Osteoblast (primary cell): ENCODE results near the gene PARVA. TPM values are rescaled to one million over a fixed set of nuclear protein-coding genes. Genes with fewer than 3 reads are reported as not detected.
"Not testable (repeated sequence)": the region's sequence is repeated elsewhere in the genome, so short reads cannot be mapped to it uniquely, and the experiment has no call there.

Experiments used
- DNase-seq: peaks from one replicate; pipeline ENCODE4 v3.0.0; 2011; ENCODE audit warnings: low spot score, mixed read lengths; ENCODE audit not compliant: insufficient read length; ENCODE audit errors: missing footprints
- H2AFZ ChIP-seq: 2 replicates; pipeline ENCODE4 v1.6.0; 2011; ENCODE audit warnings: mild to moderate bottlenecking, low read length
- H3K27ac ChIP-seq: 2 replicates; pipeline ENCODE4 v1.5.1; 2011; ENCODE audit warnings: mild to moderate bottlenecking, low read depth, low read length, moderate library complexity
- H3K27me3 ChIP-seq: 2 replicates; pipeline ENCODE4 v1.6.0; 2012; ENCODE audit warnings: mild to moderate bottlenecking, control low read depth, inconsistent platforms, low read length, moderate library complexity; ENCODE audit not compliant: insufficient read depth
- H3K36me3 ChIP-seq: 2 replicates; pipeline ENCODE4 v1.5.1; 2011; ENCODE audit warnings: mild to moderate bottlenecking, low read length, control low read depth, moderate library complexity; ENCODE audit not compliant: insufficient read depth
- H3K4me1 ChIP-seq: 2 replicates; pipeline ENCODE4 v1.5.1; 2011; ENCODE audit warnings: mild to moderate bottlenecking, low read length, control low read depth, moderate library complexity; ENCODE audit not compliant: insufficient read depth
- H3K4me2 ChIP-seq: 2 replicates; pipeline ENCODE4 v1.6.0; 2011; ENCODE audit warnings: mild to moderate bottlenecking, low read length; ENCODE audit not compliant: insufficient read depth
- H3K4me3 ChIP-seq: fragments of 200-600 bp; sonication (generic); 3 replicates; pipeline ENCODE4 v1.5.1; 2012; ENCODE audit warnings: mild to moderate bottlenecking, low read length, inconsistent platforms; ENCODE audit not compliant: insufficient read depth
- H3K79me2 ChIP-seq: 2 replicates; pipeline ENCODE4 v1.6.0; 2012; ENCODE audit warnings: mild to moderate bottlenecking, low read length, control low read depth, inconsistent platforms; ENCODE audit not compliant: insufficient read depth
- H3K9me3 ChIP-seq: 2 replicates; pipeline ENCODE4 v1.5.1; 2011; ENCODE audit warnings: low read depth, low read length, control low read depth
- H4K20me1 ChIP-seq: 2 replicates; pipeline ENCODE4 v1.6.0; 2012; ENCODE audit warnings: mild to moderate bottlenecking, low read length, control low read depth; ENCODE audit not compliant: insufficient read depth
- total RNA-seq: library from RNA; depleted of rRNA; stranded (reverse); fragments of >200 nt; gene quantifications from 2 replicates; pipeline ENCODE4 v1.2.3, GENCODE V29; 2012
- TF ChIP-seq, protein P1 (sequence below): IDR thresholded peaks from 2 replicates; pipeline ENCODE4 v1.5.1; 2011; ENCODE audit warnings: mild to moderate bottlenecking, low read depth, low read length, moderate library complexity; ENCODE audit errors: extremely low read depth

PARVA gene
- total RNA-seq, 1 donor, result 74.9 TPM

- H3K9me3 ChIP-seq, result no peaks in the 10 kb centered on the region
- TF ChIP-seq, protein P1, sequence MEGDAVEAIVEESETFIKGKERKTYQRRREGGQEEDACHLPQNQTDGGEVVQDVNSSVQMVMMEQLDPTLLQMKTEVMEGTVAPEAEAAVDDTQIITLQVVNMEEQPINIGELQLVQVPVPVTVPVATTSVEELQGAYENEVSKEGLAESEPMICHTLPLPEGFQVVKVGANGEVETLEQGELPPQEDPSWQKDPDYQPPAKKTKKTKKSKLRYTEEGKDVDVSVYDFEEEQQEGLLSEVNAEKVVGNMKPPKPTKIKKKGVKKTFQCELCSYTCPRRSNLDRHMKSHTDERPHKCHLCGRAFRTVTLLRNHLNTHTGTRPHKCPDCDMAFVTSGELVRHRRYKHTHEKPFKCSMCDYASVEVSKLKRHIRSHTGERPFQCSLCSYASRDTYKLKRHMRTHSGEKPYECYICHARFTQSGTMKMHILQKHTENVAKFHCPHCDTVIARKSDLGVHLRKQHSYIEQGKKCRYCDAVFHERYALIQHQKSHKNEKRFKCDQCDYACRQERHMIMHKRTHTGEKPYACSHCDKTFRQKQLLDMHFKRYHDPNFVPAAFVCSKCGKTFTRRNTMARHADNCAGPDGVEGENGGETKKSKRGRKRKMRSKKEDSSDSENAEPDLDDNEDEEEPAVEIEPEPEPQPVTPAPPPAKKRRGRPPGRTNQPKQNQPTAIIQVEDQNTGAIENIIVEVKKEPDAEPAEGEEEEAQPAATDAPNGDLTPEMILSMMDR, result no peak
- DNase-seq, result no peak
- H2AFZ ChIP-seq, result no peak overlapping the region
- no peaks in the 10 kb centered on the region for H3K79me2 ChIP-seq
- H4K20me1 ChIP-seq, result no peaks in the 10 kb centered on the region
- H3K4me3 ChIP-seq, result no peak overlapping the region
- H3K27me3 ChIP-seq, result no peaks in the 10 kb centered on the region
- H3K4me1 ChIP-seq, result peaks cover 7% of the 10 kb centered on the region
- no peak overlapping the region for H3K4me2 ChIP-seq
- no peaks in the 10 kb centered on the region for H3K36me3 ChIP-seq
- no peak overlapping the region for H3K27ac ChIP-seq
Observed at GRCh38 chr11:12354750-12355545, 22.4 kb upstream of the PARVA start.

DNA sequence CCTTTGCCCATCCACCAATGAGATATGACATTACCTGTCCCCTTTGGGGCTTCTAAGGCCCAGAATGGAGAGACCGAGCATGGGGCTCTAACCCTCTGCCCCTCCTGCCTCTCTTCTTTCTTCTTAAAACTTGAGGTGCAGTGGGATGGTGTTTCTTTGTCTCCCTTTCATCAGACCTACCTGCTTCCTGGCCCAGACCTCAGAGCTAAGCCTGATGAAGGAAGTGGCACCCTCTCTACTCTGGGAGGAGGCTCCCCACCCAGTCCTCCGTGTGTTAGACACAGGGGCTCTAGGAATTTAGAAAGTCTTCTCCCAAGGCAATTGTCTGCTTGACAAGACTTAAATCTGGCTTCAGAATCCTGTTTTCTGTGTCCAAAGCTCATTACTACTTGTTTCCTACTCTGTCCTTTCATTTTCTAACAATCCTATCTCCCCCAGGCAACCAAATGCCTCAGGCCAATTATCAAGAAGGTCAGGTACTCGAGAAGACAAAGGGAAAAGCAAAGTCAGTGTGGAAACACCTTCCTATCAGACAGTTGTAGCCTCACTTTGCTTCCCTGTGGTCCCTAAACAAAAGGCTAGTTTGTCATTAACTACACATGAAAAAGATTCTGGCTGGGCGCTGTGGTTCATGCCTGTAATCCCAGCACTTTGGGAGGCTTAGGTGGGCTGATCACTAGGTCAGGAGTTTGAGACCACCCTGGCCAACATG lies 20.3 kb upstream of the PARVA start:
- no peak overlapping the region for H2AFZ ChIP-seq
- no peak overlapping the region for H3K4me2 ChIP-seq
- H3K36me3 ChIP-seq, result no peaks in the 10 kb centered on the region
- no peak overlapping the region for H3K27ac ChIP-seq
- peaks cover 12% of the 10 kb centered on the region for H3K4me1 ChIP-seq
- TF ChIP-seq, protein P1, result no peak
- no peaks in the 10 kb centered on the region for H3K27me3 ChIP-seq
- no peaks in the 10 kb centered on the region for H4K20me1 ChIP-seq
- DNase-seq, result no peak
- H3K4me3 ChIP-seq, result no peak overlapping the region
- H3K9me3 ChIP-seq, result no peaks in the 10 kb centered on the region
- H3K79me2 ChIP-seq, result no peaks in the 10 kb centered on the region

DNA sequence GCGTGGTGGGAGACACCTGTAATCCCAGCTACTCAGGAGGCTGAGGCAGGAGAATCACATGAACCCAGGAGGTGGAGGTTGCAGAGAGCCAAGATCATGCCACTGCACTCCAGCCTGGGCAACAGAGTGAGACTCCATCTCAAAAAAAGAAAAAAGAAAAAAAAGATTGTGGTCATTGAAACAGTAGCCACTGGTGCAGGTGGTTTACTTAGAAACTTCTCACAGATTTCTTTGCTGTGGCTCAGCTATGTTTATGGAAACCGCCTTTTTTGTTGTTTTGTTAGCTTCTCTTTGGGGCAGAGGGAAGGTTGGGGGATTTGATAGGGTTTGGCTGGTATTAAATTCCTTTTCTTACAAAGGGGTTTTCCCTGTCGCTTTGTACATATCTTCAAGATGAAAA lies 19.7 kb upstream of the PARVA start:
- H3K27me3 ChIP-seq, H3K79me2 ChIP-seq, H3K4me3 ChIP-seq, H3K36me3 ChIP-seq, H4K20me1 ChIP-seq, H3K9me3 ChIP-seq, H3K4me2 ChIP-seq, H3K27ac ChIP-seq, DNase-seq, H2AFZ ChIP-seq: not testable (repeated sequence)
- peaks cover 12% of the 10 kb centered on the region for H3K4me1 ChIP-seq

DNA sequence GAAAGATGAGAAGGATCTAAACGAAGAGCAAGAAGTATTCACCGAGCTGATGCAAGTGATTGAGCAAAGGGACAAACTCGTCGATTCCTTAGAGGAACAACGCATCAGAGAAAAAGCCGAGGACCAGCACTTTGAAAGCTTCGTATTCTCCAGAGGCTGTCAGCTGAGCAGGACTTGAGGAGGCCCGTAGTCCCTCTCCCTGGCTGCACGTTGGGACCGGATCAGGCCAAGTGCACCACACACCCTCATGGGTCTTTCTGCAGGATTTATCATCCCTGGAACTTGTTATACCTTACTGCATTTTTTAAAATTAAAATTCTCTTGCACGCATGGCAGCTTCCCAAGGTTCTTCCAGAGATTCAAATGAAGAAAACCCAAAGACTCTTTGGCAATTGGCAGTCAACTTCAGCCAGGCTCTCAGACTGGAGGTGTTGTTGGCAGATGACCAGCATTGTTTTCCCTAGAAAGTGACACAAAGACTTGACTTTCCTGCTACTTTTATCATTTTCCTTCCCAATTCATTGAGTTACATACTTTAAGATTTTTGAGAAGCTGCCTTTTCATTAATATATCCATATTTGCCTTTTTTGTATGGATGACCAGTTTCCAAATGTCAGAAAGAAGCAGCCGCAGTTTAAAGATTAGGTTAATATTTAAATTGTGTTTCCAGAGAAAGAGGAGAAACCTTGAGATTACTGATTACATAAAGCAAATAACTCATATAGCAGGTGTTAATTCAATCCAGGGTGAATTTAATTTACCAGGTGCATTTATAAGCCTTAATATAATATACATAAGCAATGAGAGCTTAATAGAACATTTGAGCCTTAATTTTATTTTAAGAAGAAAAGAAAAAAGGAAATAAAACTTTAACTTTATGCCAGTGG lies 18.8 kb upstream of the PARVA start:
- Histone ChIP-seq H4K20me1 (no peaks in the 10 kb centered on the region), H3K4me1 (peaks cover 12% of the 10 kb centered on the region), H3K4me2 (no peak overlapping the region), H2AFZ (no peak overlapping the region), H3K79me2 (no peaks in the 10 kb centered on the region), H3K27me3 (no peaks in the 10 kb centered on the region), H3K4me3 (no peak overlapping the region), H3K36me3 (no peaks in the 10 kb centered on the region), H3K27ac (no peak overlapping the region), H3K9me3 (no peaks in the 10 kb centered on the region)
- TF ChIP-seq, protein P1, result no peak
- DNase-seq, result peak; percentile 26
